K562 (cell line): ENCODE data around the gene KRTAP20-3. TPM values are rescaled to one million over a fixed set of nuclear protein-coding genes. Genes with fewer than 3 reads are reported as not detected.

Source experiments
- ATAC-seq: fragments of 200-7000 bp; cut with Tn5 transposase; 3 replicates; pipeline ENCODE4 v1.9.1; 2020; ENCODE audit warnings: moderate library complexity
- BruUV-seq: library from RNA; stranded (reverse); fragments of 400-500 nt; replicated peaks from 2 replicates; lab custom pipeline; 2021; lab: Mats Ljungman, UMichigan
- CTCF ChIA-PET: fragments of 300-600 bp; formaldehyde crosslinking; extraction: SDS; loops from one replicate; lab custom pipeline; 2021; ENCODE audit warnings: low intra/inter-chr PET ratio; lab: Yijun Ruan, JAX
- POLR2A ChIA-PET: fragments of 300-600, 350-650 bp; sonication (Branson Sonifier 250); formaldehyde crosslinking; extraction: SDS; loops from one replicate; lab custom pipeline; 2021; ENCODE audit warnings: antibody characterized with exemption, inconsistent platforms; lab: Yijun Ruan, JAX
- DNase-seq, 4 experiments: peaks; one replicate each; pipeline versions ENCODE4 v3.0.0 to v3.0.0-alpha.2; 2011 to 2018; ENCODE audit warnings: low spot score in 3 of 4, mixed read lengths in 3 of 4; ENCODE audit errors: extremely low read depth in 1 of 4
- FAIRE-seq: peaks from 2 replicates; lab custom pipeline; 2011; peaks lifted over from hg19 to GRCh38; lab: Jason Lieb, UNC
- H2AFZ ChIP-seq: 2 replicates; pipeline ENCODE4 v1.6.0; 2011; ENCODE audit warnings: low read depth, low read length, control low read depth, inconsistent platforms
- H3K27ac ChIP-seq: fragments of 200-600 bp; 3 replicates; pipeline ENCODE4 v1.8.0; 2011; ENCODE audit warnings: low read depth, mild to moderate bottlenecking, control low read depth, inconsistent platforms, low read length, moderate library complexity, mixed read lengths; ENCODE audit errors: extremely low read depth
- H3K27me3 ChIP-seq, 2 experiments: fragments of 300-600 bp in 1 of 2; 2 replicates in 1 of 2; 3 replicates in 1 of 2; pipeline versions ENCODE4 v1.6.0 to v1.8.0; 2011; ENCODE audit warnings: inconsistent platforms in 2 of 2, low read length in 2 of 2, mild to moderate bottlenecking in 1 of 2, mixed read lengths in 1 of 2, moderate library complexity in 1 of 2; ENCODE audit not compliant: control insufficient read depth in 2 of 2, insufficient read depth in 2 of 2
- H3K36me3 ChIP-seq: fragments of 300-600 bp; 3 replicates; pipeline ENCODE4 v1.8.0; 2011; ENCODE audit warnings: mild to moderate bottlenecking, low read length, inconsistent platforms; ENCODE audit not compliant: control insufficient read depth, insufficient read depth
- H3K4me1 ChIP-seq, 2 experiments: fragments of 200-600 bp in 1 of 2; replicated peaks in 1 of 2; 2 replicates in 1 of 2; 3 replicates in 1 of 2; pipeline versions ENCODE4 v1.5.1 to v1.8.0; 2011; ENCODE audit warnings: inconsistent platforms in 2 of 2, low read length in 2 of 2, mild to moderate bottlenecking in 1 of 2, mixed read lengths in 1 of 2, moderate library complexity in 1 of 2; ENCODE audit not compliant: control insufficient read depth in 2 of 2, insufficient read depth in 2 of 2
- H3K4me2 ChIP-seq: 2 replicates; pipeline ENCODE4 v1.6.1; 2011; ENCODE audit warnings: low read length, control low read depth, inconsistent platforms, mixed read lengths; ENCODE audit not compliant: insufficient read depth
- H3K4me3 ChIP-seq: fragments of 200-600 bp; sonication (generic), shearing (Covaris generic); 2 replicates; pipeline ENCODE4 v1.5.1; 2016; ENCODE audit warnings: control low read depth, inconsistent platforms
- H3K79me2 ChIP-seq: fragments of 200-600 bp; 3 replicates; pipeline ENCODE4 v1.8.0; 2011; ENCODE audit warnings: low read length, inconsistent platforms; ENCODE audit not compliant: control insufficient read depth, insufficient read depth
- H3K9ac ChIP-seq, 2 experiments: 2 replicates each; pipeline versions ENCODE4 v1.6.0 to v1.6.1; 2011; ENCODE audit warnings: low read depth in 2 of 2, low read length in 2 of 2, control low read depth in 1 of 2, inconsistent platforms in 1 of 2, mild to moderate bottlenecking in 1 of 2, mixed read lengths in 1 of 2; ENCODE audit not compliant: insufficient read depth in 1 of 2
- H3K9me1 ChIP-seq: one replicate; pipeline ENCODE4 v1.6.0; 2011; ENCODE audit warnings: inconsistent platforms, mild to moderate bottlenecking, low read length, moderate library complexity; ENCODE audit not compliant: control insufficient read depth, insufficient read depth
- H3K9me3 ChIP-seq: replicated peaks from 2 replicates; pipeline ENCODE4 v1.5.1; 2011; ENCODE audit warnings: low read depth, low read length, inconsistent platforms; ENCODE audit not compliant: control insufficient read depth, insufficient read depth
- H4K20me1 ChIP-seq: replicated peaks from 2 replicates; pipeline ENCODE4 v1.6.1; 2011; ENCODE audit warnings: low read length, inconsistent platforms, mixed read lengths; ENCODE audit not compliant: control insufficient read depth, insufficient read depth
- CC2D1A ChIP-seq: fragments of 450-650 bp; IDR thresholded peaks from 2 replicates; pipeline ENCODE4 v1.6.1; 2017; ENCODE audit warnings: mild to moderate bottlenecking
- FOS ChIP-seq: IDR thresholded peaks from 3 replicates; pipeline ENCODE4 v1.6.1; 2011; ENCODE audit not compliant: insufficient read length; ENCODE audit errors: extremely low read depth
- FOXA3 ChIP-seq, 2 experiments: fragments of 450-650 bp in 1 of 2; sonication (generic) in 1 of 2; formaldehyde crosslinking; IDR thresholded peaks in 1 of 2; conservative IDR thresholded peaks in 1 of 2; 2 replicates each; pipeline versions ENCODE4 v1.4.0 to v1.8.0; 2020 to 2022; ENCODE audit warnings: mild to moderate bottlenecking in 2 of 2, missing genetic modification reagents in 1 of 2
- HOXB6 ChIP-seq: fragments of 250-450 bp; sonication (Bioruptor Pico); IDR thresholded peaks from 2 replicates; pipeline ENCODE4 v1.5.1; 2022; ENCODE audit warnings: mild to moderate bottlenecking, borderline replicate concordance
- NBN ChIP-seq: fragments of 450-650 bp; IDR thresholded peaks from 2 replicates; pipeline ENCODE4 v1.6.1; 2016; ENCODE audit warnings: low read depth, mild to moderate bottlenecking
- NEUROD1 ChIP-seq: fragments of 150-350 bp; IDR thresholded peaks from 2 replicates; pipeline ENCODE4 v1.6.1; 2014; ENCODE audit warnings: borderline replicate concordance, low read length, low read depth; ENCODE audit not compliant: partially characterized antibody
- SAP30 ChIP-seq: fragments of 200-600 bp; sonication (generic); IDR thresholded peaks from 2 replicates; pipeline ENCODE4 v1.6.1; 2012; ENCODE audit warnings: borderline replicate concordance, low read depth, mild to moderate bottlenecking, moderate library complexity, low read length, control low read depth, inconsistent platforms; ENCODE audit not compliant: insufficient read depth, poor library complexity, severe bottlenecking
- SLC30A9 ChIP-seq: fragments of 250-450 bp; sonication (Bioruptor Pico); IDR thresholded peaks from 2 replicates; pipeline ENCODE4 v1.8.0; 2022; ENCODE audit warnings: mild to moderate bottlenecking, moderate library complexity
- WGBS: fragments of 100-300 bp; shearing (Covaris generic); methylation state at CpG from one replicate; pipeline ENCODE4 v1.1.6; 2016; ENCODE audit warnings: low coverage, mixed read lengths; ENCODE audit not compliant: insufficient coverage; ENCODE audit errors: missing lambda C conversion rate; 5-methylcytosine and 5-hydroxymethylcytosine counted together
- in situ Hi-C: fragments of 300-500 bp; cut with MboI; formaldehyde crosslinking; loops from 4 replicates; pipeline ENCODE4 v1.15.0; 2018; ENCODE audit warnings: inconsistent platforms, mixed read lengths
- intact Hi-C: fragments of 100-400 bp; cut with micrococcal nuclease; formaldehyde crosslinking; loops from 2 replicates; pipeline ENCODE4 v1.14.2; 2022
- polyA plus RNA-seq, 8 experiments: library from polyadenylated mRNA; depleted of rRNA in 4 of 8; stranded (reverse) in 5 of 8; unstranded in 3 of 8; fragments of >200 nt; fragmentation: Nextera tagmentation in 2 of 8; fragmentation: Illumina TruSeq in 1 of 8; extraction: Ambion mirVana in 2 of 8; extraction: Trizol in 1 of 8; gene quantifications; 2 replicates each; pipeline versions ENCODE4 v1.2.1 to v1.2.3, GENCODE V29; 2011 to 2014; ENCODE audit warnings: inconsistent platforms in 1 of 8, missing spikeins in 1 of 8
- total RNA-seq, 7 experiments: library from RNA; depleted of rRNA in 6 of 7; stranded (reverse); fragments of >200 nt in 6 of 7; fragmentation: Illumina TruSeq in 2 of 7; extraction: Trizol in 2 of 7; gene quantifications; 2 replicates each; pipeline versions ENCODE4 v1.2.1 to v1.2.3, GENCODE V29; 2011 to 2021; ENCODE audit warnings: low replicate concordance in 1 of 7
- TF ChIP-seq, protein P1 (sequence below): fragments of 250-450 bp; sonication (Bioruptor Pico); IDR thresholded peaks from 2 replicates; pipeline ENCODE4 v1.6.1; 2021; ENCODE audit warnings: mild to moderate bottlenecking
- TF ChIP-seq, protein P2 (sequence below): sonication (generic); formaldehyde crosslinking; IDR thresholded peaks from 2 replicates; pipeline ENCODE4 v1.9.0; 2022; ENCODE audit warnings: mild to moderate bottlenecking, missing genetic modification reagents
- TF ChIP-seq, protein P3 (sequence below), 2 experiments: fragments of 150-350 bp in 1 of 2; IDR thresholded peaks; 2 replicates each; pipeline ENCODE4 v1.6.1; 2012 to 2016; ENCODE audit warnings: low read depth in 2 of 2, low read length in 2 of 2, mild to moderate bottlenecking in 1 of 2, moderate library complexity in 1 of 2
- TF ChIP-seq, protein P4 (sequence below): fragments of 250-450 bp; sonication (Bioruptor Pico); IDR thresholded peaks from 2 replicates; pipeline ENCODE4 v1.4.0; 2020; ENCODE audit warnings: borderline replicate concordance
- TF ChIP-seq, protein P5 (sequence below): fragments of 200-800 bp; sonication (Bioruptor generic); IDR thresholded peaks from 2 replicates; pipeline ENCODE4 v1.6.1; 2017; ENCODE audit warnings: missing genetic modification characterization, missing compliant biosample characterization

Gene KRTAP20-3
- total and polyA plus RNA-seq, 9 of the 15 experiments (the other 6 are each of a cell fraction or from before 2014, with no cell fraction given) = not detected

DNA sequence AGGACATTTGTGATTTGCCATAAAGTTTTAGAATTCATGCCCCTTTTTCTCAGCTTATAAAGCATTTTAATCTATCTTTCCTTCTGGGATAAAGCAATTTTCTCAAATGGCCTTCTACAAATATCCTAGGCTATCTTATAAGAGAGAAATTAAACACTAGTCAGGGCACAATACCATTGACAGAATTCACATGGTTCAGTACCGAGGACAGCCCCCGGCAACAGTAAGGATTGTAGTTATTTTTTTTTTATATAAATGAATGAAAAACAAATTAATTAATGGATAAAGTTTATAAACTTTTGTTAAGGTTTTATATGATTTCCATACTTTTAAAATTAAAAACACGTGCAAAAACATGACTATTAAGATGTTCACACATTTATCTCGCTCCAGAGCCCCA is 14.6 kb upstream of the KRTAP20-3 start:
- FAIRE-seq = no peak
- Histone ChIP-seq H3K4me2 (no peak overlapping the region), H3K27ac (no peak overlapping the region), H3K4me1 (no peaks in the 10 kb centered on the region), H3K9me1 (no peaks in the 10 kb centered on the region), H3K4me3 (no peak overlapping the region), H2AFZ (no peak overlapping the region), H3K9ac (no peak overlapping the region), H4K20me1 (no peaks in the 10 kb centered on the region), H3K9me3 (no peaks in the 10 kb centered on the region), H3K36me3 (no peaks in the 10 kb centered on the region), H3K27me3 (no peaks in the 10 kb centered on the region), H3K79me2 (no peaks in the 10 kb centered on the region)
- in situ Hi-C loops (no loop called here), intact Hi-C loops (no loop called here)
- ChIA-PET CTCF (no interaction called here), POLR2A (no interaction called here)
- no peak for DNase-seq
- ATAC-seq = no peak
- 0% methylated on average over 4 of the region's 4 CpGs for WGBS
- no TSS peak for BruUV-seq
- TF ChIP-seq HOXB6 (CRISPR knock-in tag) = no peak
- no peak for TF ChIP-seq CC2D1A
- no peak for TF ChIP-seq NBN
- TF ChIP-seq, protein P1, sequence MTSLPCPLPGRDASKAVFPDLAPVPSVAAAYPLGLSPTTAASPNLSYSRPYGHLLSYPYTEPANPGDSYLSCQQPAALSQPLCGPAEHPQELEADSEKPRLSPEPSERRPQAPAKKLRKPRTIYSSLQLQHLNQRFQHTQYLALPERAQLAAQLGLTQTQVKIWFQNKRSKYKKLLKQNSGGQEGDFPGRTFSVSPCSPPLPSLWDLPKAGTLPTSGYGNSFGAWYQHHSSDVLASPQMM = no peak
- no peak for TF ChIP-seq NEUROD1
- TF ChIP-seq, protein P2, sequence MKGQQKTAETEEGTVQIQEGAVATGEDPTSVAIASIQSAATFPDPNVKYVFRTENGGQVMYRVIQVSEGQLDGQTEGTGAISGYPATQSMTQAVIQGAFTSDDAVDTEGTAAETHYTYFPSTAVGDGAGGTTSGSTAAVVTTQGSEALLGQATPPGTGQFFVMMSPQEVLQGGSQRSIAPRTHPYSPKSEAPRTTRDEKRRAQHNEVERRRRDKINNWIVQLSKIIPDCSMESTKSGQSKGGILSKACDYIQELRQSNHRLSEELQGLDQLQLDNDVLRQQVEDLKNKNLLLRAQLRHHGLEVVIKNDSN (CRISPR knock-in tag) = no peak
- no peak for TF ChIP-seq SAP30
- TF ChIP-seq FOS = no peak
- TF ChIP-seq, protein P3, sequence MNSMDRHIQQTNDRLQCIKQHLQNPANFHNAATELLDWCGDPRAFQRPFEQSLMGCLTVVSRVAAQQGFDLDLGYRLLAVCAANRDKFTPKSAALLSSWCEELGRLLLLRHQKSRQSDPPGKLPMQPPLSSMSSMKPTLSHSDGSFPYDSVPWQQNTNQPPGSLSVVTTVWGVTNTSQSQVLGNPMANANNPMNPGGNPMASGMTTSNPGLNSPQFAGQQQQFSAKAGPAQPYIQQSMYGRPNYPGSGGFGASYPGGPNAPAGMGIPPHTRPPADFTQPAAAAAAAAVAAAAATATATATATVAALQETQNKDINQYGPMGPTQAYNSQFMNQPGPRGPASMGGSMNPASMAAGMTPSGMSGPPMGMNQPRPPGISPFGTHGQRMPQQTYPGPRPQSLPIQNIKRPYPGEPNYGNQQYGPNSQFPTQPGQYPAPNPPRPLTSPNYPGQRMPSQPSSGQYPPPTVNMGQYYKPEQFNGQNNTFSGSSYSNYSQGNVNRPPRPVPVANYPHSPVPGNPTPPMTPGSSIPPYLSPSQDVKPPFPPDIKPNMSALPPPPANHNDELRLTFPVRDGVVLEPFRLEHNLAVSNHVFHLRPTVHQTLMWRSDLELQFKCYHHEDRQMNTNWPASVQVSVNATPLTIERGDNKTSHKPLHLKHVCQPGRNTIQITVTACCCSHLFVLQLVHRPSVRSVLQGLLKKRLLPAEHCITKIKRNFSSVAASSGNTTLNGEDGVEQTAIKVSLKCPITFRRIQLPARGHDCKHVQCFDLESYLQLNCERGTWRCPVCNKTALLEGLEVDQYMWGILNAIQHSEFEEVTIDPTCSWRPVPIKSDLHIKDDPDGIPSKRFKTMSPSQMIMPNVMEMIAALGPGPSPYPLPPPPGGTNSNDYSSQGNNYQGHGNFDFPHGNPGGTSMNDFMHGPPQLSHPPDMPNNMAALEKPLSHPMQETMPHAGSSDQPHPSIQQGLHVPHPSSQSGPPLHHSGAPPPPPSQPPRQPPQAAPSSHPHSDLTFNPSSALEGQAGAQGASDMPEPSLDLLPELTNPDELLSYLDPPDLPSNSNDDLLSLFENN (IDR thresholded peaks at IDR 0.05; ENCODE audit: low read depth in 2 of 2, low read length in 2 of 2) = no peak
- TF ChIP-seq FOXA3 (CRISPR knock-in tag; conservative IDR thresholded peaks at IDR 0.05 in 1 of 2, IDR thresholded peaks at IDR 0.05 in 1 of 2) = no peak
- TF ChIP-seq, protein P4, sequence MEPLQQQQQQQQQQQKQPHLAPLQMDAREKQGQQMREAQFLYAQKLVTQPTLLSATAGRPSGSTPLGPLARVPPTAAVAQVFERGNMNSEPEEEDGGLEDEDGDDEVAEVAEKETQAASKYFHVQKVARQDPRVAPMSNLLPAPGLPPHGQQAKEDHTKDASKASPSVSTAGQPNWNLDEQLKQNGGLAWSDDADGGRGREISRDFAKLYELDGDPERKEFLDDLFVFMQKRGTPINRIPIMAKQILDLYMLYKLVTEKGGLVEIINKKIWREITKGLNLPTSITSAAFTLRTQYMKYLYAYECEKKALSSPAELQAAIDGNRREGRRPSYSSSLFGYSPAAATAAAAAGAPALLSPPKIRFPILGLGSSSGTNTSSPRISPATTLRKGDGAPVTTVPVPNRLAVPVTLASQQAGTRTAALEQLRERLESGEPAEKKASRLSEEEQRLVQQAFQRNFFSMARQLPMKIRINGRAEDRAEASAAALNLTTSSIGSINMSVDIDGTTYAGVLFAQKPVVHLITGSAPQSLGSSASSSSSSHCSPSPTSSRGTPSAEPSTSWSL = no peak
- no peak for TF ChIP-seq SLC30A9 (CRISPR knock-in tag)
- TF ChIP-seq, protein P5, sequence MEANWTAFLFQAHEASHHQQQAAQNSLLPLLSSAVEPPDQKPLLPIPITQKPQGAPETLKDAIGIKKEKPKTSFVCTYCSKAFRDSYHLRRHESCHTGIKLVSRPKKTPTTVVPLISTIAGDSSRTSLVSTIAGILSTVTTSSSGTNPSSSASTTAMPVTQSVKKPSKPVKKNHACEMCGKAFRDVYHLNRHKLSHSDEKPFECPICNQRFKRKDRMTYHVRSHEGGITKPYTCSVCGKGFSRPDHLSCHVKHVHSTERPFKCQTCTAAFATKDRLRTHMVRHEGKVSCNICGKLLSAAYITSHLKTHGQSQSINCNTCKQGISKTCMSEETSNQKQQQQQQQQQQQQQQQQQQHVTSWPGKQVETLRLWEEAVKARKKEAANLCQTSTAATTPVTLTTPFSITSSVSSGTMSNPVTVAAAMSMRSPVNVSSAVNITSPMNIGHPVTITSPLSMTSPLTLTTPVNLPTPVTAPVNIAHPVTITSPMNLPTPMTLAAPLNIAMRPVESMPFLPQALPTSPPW = no peak
